HFF-Myc (cell line): ENCODE results near the gene TSGA10IP.

Source experiments
- DNase-seq: peaks from one replicate; pipeline ENCODE4 v3.0.0-alpha.2; 2011; ENCODE audit warnings: low read depth; ENCODE audit errors: extremely low read depth
- H3K4me3 ChIP-seq: replicated peaks from 2 replicates; pipeline ENCODE4 v1.5.1; 2011; ENCODE audit warnings: low read depth, mild to moderate bottlenecking, control low read depth, low read length
- CTCF ChIP-seq: IDR thresholded peaks from 2 replicates; pipeline ENCODE4 v1.5.1; 2012; ENCODE audit warnings: mild to moderate bottlenecking, low read depth, low read length, control low read depth; ENCODE audit errors: missing control alignments

TSGA10IP gene

GRCh38 chr11:65972116-65972515 lies 26.8 kb downstream of the TSGA10IP start:
- H3K4me3 ChIP-seq = no peak overlapping the region
- no peak for DNase-seq
- no peak for TF ChIP-seq CTCF

GRCh38 chr11:65973439-65974110 lies 28.3 kb downstream of the TSGA10IP start:
- no peak for TF ChIP-seq CTCF
- no peak overlapping the region for H3K4me3 ChIP-seq
- DNase-seq = no peak

- TF ChIP-seq CTCF = no peak
- no peak for DNase-seq
- H3K4me3 ChIP-seq = no peak overlapping the region
These were observed 30.5 kb downstream of the TSGA10IP start for GRCh38 chr11:65975771-65976170.

- H3K4me3 ChIP-seq = no peak overlapping the region
- no peak for TF ChIP-seq CTCF
- DNase-seq = no peak
These were observed 31.2 kb downstream of the TSGA10IP start for GRCh38 chr11:65976216-65977176.

- no peak overlapping the region for H3K4me3 ChIP-seq
- no peak for TF ChIP-seq CTCF
- no peak for DNase-seq
These were observed 32.5 kb downstream of the TSGA10IP start for GRCh38 chr11:65977621-65978390.

GRCh38 chr11:65978391-65979238 lies 33.3 kb downstream of the TSGA10IP start:
- TF ChIP-seq CTCF = no peak
- no peak for DNase-seq
- no peak overlapping the region for H3K4me3 ChIP-seq
